ENCODE measurements around the gene JMJD6.

GRCh38 chr17:76675648-76676047 is 50.8 kb downstream of the JMJD6 start:
- TF ChIP-seq CTCF (conservative IDR thresholded peaks at IDR 0.05; ENCODE audit: low read length): no peak
- no peak for TF ChIP-seq EZH2phosphoT487 (IDR thresholded peaks at IDR 0.05; ENCODE audit: borderline replicate concordance)

Measured in Loucy (cell line).